Activated CD4-positive, CD25-positive, alpha-beta regulatory T cell treated with anti-CD3 and anti-CD28 coated beads, Interleukin-2, amount 50 U/mL, for 72 hours (primary cell): ENCODE results near the gene DHDDS.
"Not testable (repeated sequence)": the region's sequence is repeated elsewhere in the genome, so short reads cannot be mapped to it uniquely, and the experiment has no call there.

Source experiments
- DNase-seq: peaks from one replicate; pipeline ENCODE4 v3.0.0; 2021

The DHDDS gene, protein sequence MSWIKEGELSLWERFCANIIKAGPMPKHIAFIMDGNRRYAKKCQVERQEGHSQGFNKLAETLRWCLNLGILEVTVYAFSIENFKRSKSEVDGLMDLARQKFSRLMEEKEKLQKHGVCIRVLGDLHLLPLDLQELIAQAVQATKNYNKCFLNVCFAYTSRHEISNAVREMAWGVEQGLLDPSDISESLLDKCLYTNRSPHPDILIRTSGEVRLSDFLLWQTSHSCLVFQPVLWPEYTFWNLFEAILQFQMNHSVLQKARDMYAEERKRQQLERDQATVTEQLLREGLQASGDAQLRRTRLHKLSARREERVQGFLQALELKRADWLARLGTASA

GRCh38 chr1:26431979-26432695 lies at the start of gene DHDDS:
TSS of gene DHDDS (plus strand) at chr1:26432321. CDS start at chr1:26432946, 625 bp downstream.
- DNase-seq = peak; percentile 99

DNA sequence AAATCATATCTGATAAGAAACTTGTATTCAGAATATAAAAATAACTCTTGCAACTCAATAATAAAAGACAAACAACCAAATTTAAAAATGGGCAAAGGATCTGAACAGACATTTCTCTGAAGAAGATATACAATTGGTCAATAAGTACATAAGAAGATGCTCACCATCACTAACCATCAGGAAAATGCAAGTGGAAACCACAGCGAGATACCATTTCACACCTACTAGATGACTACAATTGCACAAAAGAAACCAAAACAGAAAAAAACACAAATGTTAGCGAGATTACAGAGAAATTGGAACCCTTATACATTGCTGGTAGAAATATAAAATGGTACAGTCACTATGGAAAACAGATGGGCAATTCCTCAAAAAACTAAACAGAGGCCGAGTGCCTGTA lies 48.0 kb upstream of the DHDDS start:
- no peak for DNase-seq

GRCh38 chr1:26385063-26385462 lies 47.1 kb upstream of the DHDDS start:
- DNase-seq = not testable (repeated sequence)

DNA sequence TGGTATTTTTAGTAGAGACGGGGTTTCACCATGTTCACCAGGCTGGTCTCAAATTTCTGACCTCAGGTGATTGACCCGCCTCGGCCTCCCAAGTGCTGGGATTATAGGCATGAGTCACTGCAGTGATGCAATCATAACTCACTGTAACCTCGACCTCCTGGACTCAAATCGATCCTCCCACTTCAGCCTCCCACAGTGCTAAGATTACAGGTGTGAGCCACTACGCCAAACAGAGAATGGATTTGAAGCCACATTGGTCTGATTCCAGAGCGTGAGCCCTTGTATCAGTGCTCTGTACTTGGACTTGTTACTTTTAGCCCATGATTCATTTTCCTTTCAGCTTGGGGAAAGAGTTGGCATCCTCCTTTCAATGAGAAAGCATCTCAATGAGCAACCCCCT lies 44.7 kb upstream of the DHDDS start:
- no peak for DNase-seq

- DNase-seq = no peak
These were observed 43.2 kb upstream of the DHDDS start for GRCh38 chr1:26388791-26389445.

DNA sequence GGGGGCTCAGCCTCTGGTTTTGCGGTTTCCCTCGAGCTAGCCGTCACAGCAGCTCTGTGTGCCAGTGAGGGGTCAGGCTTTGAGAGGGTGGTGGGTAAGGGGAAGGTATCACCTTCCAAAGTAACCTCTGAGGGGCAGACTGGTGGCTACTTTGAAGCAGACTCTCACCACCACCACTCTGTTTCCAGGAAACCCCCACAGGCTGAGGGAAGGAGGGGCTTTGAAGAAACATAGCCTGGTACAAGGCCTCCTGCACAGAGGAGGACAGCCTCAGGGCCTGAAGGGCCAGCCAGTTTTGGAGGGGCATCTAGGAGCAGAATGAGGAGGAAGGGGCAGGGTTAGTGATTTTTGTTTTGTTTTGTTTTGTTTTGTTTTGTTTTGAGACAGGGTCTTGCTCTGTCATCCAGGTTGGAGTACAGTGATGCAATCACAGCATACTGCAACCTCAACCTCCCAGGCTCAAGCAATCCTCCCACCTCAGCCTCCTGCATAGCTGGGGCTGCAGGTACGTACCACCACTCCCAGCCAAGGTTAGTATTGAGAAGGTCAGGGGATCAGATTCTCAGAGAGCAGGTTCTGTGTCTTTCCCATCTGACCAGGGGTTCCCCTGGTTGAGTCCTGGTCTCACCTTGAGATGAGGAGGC lies 42.4 kb upstream of the DHDDS start:
- DNase-seq = no peak

- DNase-seq = no peak
These were observed 40.7 kb upstream of the DHDDS start for GRCh38 chr1:26391450-26391849.

DNA sequence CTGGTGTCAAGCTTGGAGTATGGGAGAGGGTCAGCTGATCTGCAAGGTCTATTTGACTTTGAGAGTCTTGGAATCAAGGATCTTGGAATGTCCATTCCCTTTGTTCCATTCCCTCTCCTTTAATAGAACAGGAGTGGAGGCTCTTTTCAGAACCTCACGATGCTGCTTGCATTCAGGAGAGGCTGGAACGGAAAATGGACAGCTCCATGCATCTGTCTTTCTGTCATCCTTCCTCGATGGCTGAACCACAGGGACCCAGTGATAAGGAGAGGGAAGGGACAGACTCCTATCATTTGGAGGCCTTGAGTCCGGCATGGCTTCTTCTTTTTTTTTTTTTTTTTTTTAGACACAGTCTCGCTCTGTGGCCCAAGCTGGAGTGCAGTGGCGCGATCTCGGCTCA lies 36.4 kb upstream of the DHDDS start:
- no peak for DNase-seq

GRCh38 chr1:26399034-26399433 lies 33.1 kb upstream of the DHDDS start:
- DNase-seq = no peak

DNA sequence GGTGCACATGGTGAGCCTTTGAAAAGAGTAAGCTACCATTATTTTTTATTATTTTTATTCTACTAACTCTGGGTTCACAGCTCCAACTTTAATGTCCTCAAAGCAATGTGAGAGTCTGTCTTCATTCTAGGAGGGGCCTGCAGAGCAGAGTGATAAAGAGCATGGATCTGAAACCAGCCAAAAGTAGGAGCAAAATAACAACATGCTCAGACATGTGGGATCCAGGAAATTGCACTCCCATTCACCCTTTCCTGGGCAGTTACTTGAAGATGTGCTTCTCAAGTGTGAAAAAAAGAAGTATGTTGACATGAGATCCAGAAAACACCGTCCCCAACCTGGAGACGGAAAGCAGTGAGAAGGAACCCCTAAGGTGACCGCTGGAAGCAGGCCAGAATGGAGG lies 30.2 kb upstream of the DHDDS start:
- no peak for DNase-seq

DNA sequence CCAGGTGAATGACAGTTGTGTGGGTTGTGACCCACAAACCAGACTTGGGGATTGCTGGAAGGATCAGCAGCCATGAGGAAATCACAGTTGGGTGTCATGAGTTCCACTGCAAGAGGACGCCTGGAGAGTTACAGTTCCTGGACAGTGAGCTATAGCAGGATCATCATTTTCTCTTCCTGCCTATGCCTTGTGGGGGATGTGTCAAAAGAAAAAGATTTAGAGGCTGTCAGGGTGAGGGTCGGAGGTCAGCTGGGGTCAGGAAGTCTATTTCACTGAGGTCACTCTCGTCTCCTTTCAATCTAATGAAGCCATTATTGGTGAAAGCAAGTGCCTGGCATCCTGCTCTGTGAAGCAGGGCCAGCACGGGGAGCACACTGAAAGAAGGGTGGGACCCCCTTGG lies 28.5 kb upstream of the DHDDS start:
- no peak for DNase-seq

- DNase-seq = no peak
These were observed 27.5 kb upstream of the DHDDS start for GRCh38 chr1:26404641-26405040.

DNA sequence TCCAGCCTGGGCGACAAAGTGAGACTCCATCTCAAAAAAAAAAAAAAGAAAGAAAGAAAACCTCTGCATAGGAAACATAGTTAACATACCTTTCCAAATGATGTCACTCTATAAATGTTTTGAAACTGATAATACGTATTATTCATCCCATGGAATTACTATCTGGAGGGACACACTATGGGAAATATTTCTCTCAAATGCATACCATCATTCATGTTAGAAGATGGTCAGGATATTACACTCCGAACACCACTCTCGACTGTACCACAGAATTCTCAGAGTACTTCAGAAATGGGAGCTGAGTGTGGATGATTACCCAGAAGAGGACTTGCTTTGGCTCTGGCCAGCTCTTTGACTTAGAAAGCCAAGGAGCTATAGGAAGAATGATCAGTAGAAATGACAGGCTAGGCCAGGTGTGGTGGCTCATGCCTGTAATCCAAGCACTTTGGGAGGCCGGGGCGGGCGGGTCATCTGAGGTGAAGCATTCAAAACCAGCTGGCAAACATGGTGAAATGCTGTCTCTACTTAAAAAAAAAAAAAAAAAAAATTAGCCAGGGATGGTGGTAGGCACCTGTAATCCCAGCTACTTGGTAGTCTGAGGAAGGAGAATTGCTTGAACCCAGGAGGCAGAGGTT lies 26.7 kb upstream of the DHDDS start:
- DNase-seq = no peak

DNA sequence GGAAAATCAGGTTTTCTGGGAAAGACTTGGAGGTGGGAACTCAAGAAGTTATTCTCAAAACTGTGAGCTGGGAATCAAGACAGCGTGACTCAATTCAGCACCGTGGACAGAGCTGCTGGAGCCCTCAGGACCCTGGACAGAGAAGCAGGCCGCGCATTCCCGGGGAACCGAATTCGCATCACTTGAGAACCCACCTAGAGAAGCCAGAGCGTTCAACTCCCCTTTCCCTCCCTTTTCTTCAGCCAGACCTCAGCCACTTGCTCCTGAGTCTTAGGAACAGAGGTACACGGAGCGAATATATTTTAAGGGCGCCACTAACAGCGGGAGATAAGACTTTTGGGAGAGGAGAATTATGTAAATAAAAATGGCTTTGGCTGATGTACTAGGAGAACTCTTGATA lies 23.5 kb upstream of the DHDDS start:
- peak; percentile 59 for DNase-seq

DNA sequence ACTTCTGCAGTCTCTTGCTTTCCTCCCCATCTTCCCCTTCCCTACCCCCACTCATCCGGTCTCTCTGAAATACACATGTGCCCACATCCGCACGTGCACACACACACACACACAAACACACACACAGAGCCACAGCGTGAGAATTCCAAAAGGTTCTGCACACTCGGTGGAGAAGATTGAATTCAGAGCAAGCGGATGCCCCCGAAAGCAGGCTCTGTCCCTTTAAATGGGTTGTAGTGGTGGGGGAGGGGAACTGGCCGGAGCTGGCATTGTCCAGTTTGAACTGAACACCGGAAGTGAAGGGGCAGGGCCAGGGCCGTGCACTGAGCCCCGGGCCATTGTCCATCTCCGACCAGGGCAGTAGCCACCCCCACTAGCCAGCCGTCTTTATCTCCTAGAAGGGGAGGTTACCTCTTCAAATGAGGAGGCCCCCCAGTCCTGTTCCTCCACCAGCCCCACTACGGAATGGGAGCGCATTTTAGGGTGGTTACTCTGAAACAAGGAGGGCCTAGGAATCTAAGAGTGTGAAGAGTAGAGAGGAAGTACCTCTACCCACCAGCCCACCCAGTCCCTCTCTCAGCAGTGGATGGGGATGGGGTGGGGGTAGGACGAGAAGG lies 22.8 kb upstream of the DHDDS start:
- DNase-seq = no peak

DNA sequence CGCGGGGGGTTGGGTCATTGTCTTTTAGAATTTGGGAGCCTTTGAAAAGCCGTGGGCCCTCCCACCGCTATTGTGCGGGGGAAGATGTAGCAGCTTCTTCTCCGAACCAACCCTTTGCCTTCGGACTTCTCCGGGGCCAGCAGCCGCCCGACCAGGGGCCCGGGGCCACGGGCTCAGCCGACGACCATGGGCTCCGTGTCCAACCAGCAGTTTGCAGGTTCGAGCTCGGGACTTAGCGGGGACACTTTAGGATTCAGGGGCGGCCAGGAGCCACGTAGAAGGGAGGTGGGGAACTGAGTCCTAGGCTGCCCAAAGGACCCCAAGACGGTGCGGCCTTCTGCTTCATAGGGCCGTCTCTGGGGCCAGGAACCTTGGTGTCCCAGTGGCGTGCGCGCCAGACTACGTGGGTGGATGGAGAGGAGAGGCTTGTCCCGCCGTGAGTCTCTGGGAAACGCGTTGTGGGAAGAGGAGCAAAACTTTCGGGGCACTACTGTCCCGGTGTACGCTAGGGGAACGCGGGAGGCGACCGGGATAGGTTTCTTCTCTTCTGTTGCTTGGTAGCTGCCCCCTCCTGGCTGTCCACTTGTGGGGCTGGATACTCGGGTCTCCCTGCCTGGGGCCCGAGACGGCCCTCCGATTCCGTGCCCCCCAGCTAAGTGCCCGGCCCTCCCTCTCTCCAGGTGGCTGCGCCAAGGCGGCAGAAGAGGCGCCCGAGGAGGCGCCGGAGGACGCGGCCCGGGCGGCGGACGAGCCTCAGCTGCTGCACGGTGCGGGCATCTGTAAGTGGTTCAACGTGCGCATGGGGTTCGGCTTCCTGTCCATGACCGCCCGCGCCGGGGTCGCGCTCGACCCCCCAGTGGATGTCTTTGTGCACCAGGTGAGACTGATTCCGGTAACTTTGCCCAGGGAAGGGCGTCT lies 21.2 kb upstream of the DHDDS start, which contains the start of gene LIN28A:
Gene LIN28A, plus strand, starts transcription at position 112 of the 918 bp plus-strand sequence. Its CDS starts 75 bp downstream, at position 187.
- DNase-seq = no peak

DNA sequence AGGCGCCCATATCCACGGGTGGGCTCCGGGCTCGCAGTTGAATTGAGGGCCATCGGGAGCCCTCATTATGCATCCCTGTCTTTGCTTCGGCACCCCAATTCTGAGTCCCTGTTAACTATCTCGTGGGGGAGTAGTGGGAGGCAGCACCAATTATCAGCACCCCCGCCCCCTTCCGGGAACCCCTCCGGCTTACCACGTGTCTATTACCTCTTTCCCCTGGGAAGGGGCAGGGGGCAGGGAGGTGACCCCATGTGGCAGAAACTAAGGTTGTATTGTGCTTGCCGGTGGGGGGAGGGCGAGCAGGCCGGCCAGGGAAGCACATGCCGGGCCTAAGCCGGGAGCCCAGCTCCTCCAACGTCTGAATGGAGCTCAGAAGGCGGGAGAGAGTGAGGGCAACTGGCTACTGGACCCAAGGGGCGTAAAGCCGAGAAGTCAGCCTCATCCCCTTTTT lies 20.5 kb upstream of the DHDDS start:
- no peak for DNase-seq

DNA sequence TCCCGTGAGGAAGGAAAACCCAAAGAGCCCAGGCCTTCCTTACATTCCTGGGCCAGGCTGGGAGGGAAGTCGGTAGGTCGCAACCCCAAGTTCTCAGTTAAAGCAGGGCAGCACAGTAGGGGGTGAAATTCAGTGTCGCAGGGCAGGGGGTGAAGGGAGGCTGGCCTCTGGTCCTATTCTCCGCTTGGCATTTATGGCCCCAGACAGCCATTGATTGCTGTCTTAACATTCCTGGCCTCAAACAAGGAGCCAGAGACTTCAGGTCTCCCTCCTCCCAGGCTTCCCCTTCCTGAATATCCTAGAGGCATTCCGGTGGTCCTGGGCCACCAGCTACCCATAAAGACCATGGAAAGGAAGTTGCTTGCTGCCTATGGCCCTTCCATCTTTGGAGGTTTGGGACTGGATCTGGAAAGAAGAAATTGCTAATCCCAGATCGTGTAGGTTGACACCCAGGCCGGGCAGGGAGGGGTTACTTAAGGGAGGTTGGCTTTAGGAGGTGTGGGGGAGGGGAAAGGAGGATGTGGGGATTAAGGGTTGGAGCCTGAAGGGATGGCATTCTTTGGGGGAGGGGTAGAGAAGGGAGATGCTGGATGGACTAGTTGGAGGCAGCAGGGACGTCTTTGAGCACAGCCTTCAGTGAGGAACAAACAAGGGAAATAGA lies 19.8 kb upstream of the DHDDS start:
- no peak for DNase-seq

- no peak for DNase-seq
These were observed 19.1 kb upstream of the DHDDS start for GRCh38 chr1:26413031-26413430.

GRCh38 chr1:26417111-26417759 lies 14.9 kb upstream of the DHDDS start:
- DNase-seq = peak; percentile 87
